PC-3 (cell line): ENCODE measurements around the gene CTNNA2. TPM values are rescaled to one million over a fixed set of nuclear protein-coding genes. Genes with fewer than 3 reads are reported as not detected.

Experiments
- ATAC-seq: fragments of 200-7000 bp; cut with Tn5 transposase; 2 replicates; pipeline ENCODE4 v1.9.1; 2020; ENCODE audit warnings: mild to moderate bottlenecking, moderate library complexity
- BruUV-seq: library from RNA; stranded (reverse); fragments of 400-500 nt; replicated peaks from 2 replicates; lab custom pipeline; 2021; lab: Mats Ljungman, UMichigan
- CTCF ChIA-PET: fragments of 300-600 bp; sonication (Branson Sonifier 250); formaldehyde crosslinking; loops from one replicate; lab custom pipeline; 2022; ENCODE audit warnings: antibody characterized with exemption; lab: Charles Lee
- POLR2A ChIA-PET: fragments of 300-600 bp; sonication (Branson Sonifier 250); formaldehyde crosslinking; loops from one replicate; lab custom pipeline; 2022; ENCODE audit warnings: antibody characterized with exemption; ENCODE audit not compliant: unreplicated experiment; lab: Charles Lee
- DNase-seq: peaks from one replicate; pipeline ENCODE4 v3.0.0-alpha.2; 2015
- H2AFZ ChIP-seq: fragments of 300-600 bp; sonication (generic); 2 replicates; pipeline ENCODE4 v1.6.0; 2016; ENCODE audit warnings: antibody characterized with exemption, low read length
- H3F3A ChIP-seq: fragments of 300-600 bp; sonication (generic); one replicate; pipeline ENCODE4 v1.6.0; 2017; ENCODE audit warnings: antibody characterized with exemption, low read length, control low read depth, mild to moderate bottlenecking; ENCODE audit not compliant: unreplicated experiment
- H3K27ac ChIP-seq: fragments of 300-600 bp; sonication (generic); 2 replicates; pipeline ENCODE4 v1.5.1; 2016; ENCODE audit warnings: mild to moderate bottlenecking, low read length
- H3K27me3 ChIP-seq: fragments of 300-600 bp; sonication (generic); 2 replicates; pipeline ENCODE4 v1.6.1; 2016; ENCODE audit warnings: low read length, mixed read lengths
- H3K36me3 ChIP-seq: fragments of 300-600 bp; sonication (generic); 2 replicates; pipeline ENCODE4 v1.6.1; 2016; ENCODE audit warnings: low read depth, mixed run types, low read length, mixed read lengths
- H3K4me1 ChIP-seq: fragments of 300-600 bp; sonication (generic); 2 replicates; pipeline ENCODE4 v1.5.1; 2016; ENCODE audit warnings: low read length; ENCODE audit not compliant: insufficient read depth
- H3K4me2 ChIP-seq: fragments of 300-600 bp; sonication (generic); 2 replicates; pipeline ENCODE4 v1.6.0; 2016; ENCODE audit warnings: low read length
- H3K4me3 ChIP-seq: fragments of 300-600 bp; sonication (generic); 2 replicates; pipeline ENCODE4 v1.5.1; 2016; ENCODE audit warnings: mild to moderate bottlenecking, low read length, mixed read lengths
- H3K79me2 ChIP-seq: fragments of 300-600 bp; sonication (generic); 2 replicates; pipeline ENCODE4 v1.6.1; 2017; ENCODE audit warnings: low read length, mixed read lengths
- H3K9ac ChIP-seq: fragments of 300-600 bp; sonication (generic); 2 replicates; pipeline ENCODE4 v1.6.0; 2016; ENCODE audit warnings: mild to moderate bottlenecking, low read length
- H3K9me2 ChIP-seq: fragments of 300-600 bp; sonication (generic); replicated peaks from 2 replicates; pipeline ENCODE4 v1.6.1; 2016; ENCODE audit warnings: mixed run types, low read length, mixed read lengths
- H3K9me3 ChIP-seq: fragments of 300-600 bp; sonication (generic); 2 replicates; pipeline ENCODE4 v1.6.1; 2016; ENCODE audit warnings: low read length, mixed read lengths
- H4K20me1 ChIP-seq: fragments of 300-600 bp; sonication (generic); 2 replicates; pipeline ENCODE4 v1.6.1; 2016; ENCODE audit warnings: low read length, mixed read lengths
- CTCF ChIP-seq: fragments of 300-600 bp; sonication (generic); conservative IDR thresholded peaks from 2 replicates; pipeline ENCODE4 v1.5.1; 2017; ENCODE audit warnings: antibody characterized with exemption, low read depth, mild to moderate bottlenecking, low read length
- EZH2 ChIP-seq: fragments of 300-600 bp; sonication (generic); IDR thresholded peaks from one replicate; pipeline ENCODE4 v1.6.1; 2017; ENCODE audit warnings: antibody characterized with exemption, mild to moderate bottlenecking, low read length; ENCODE audit not compliant: unreplicated experiment
- EZH2phosphoT487 ChIP-seq: fragments of 300-600 bp; sonication (generic); IDR thresholded peaks from 2 replicates; pipeline ENCODE4 v1.6.1; 2018; ENCODE audit warnings: mild to moderate bottlenecking, antibody characterized with exemption, low read length, borderline replicate concordance
- intact Hi-C: fragments of 100-400 bp; cut with micrococcal nuclease; formaldehyde crosslinking; loops from 2 replicates; pipeline ENCODE4 v1.9.0; 2023
- total RNA-seq: library from RNA; depleted of rRNA; stranded (reverse); fragments of >200 nt; gene quantifications from 2 replicates; pipeline ENCODE4 v1.2.3, GENCODE V29; 2014

CTNNA2 gene
- total RNA-seq, 1 experiment from 2014 or later = not detected

- H3K27me3 ChIP-seq = no peaks in the 10 kb centered on the region
- H3K9ac ChIP-seq = no peak overlapping the region
- no peaks in the 10 kb centered on the region for H3K4me1 ChIP-seq
- H3K36me3 ChIP-seq = no peaks in the 10 kb centered on the region
- no peaks in the 10 kb centered on the region for H3K9me3 ChIP-seq
- no peaks in the 10 kb centered on the region for H4K20me1 ChIP-seq
- CTCF ChIA-PET = no interaction called here
- no TSS peak for BruUV-seq
- no peak for TF ChIP-seq EZH2
- TF ChIP-seq CTCF = no peak
- TF ChIP-seq EZH2phosphoT487 = no peak
- H2AFZ ChIP-seq = no peak overlapping the region
- no peaks in the 10 kb centered on the region for H3K9me2 ChIP-seq
- H3K4me2 ChIP-seq = no peak overlapping the region
- POLR2A ChIA-PET = no interaction called here
- no peak overlapping the region for H3K27ac ChIP-seq
- ATAC-seq (no peak), DNase-seq (no peak)
- no peaks in the 10 kb centered on the region for H3F3A ChIP-seq
- no peak overlapping the region for H3K4me3 ChIP-seq
- intact Hi-C loops = no loop called here
- H3K79me2 ChIP-seq = no peaks in the 10 kb centered on the region
Measured at GRCh38 chr2:80247339-80247738, 734.5 kb downstream of the CTNNA2 start.

DNA sequence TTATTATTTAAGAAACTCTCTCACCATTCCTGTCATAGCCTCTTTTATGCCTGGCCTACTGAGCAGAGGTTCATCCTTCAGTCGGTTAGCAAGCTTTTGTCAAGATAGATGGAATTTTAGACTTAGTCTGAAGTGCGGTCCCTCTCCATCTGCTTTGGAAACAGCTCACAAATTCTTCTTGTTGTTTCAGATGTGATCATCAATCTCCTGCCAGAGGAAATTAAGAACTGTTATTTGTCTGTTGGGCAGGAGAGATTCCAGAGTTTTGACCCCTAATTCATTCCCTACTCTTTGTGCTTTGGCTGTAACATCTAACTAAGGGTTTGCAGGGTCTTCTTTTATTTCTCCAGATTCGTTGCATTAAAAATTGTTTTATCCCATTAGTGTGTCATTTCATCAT is 735.3 kb downstream of the CTNNA2 start:
- Histone ChIP-seq H3K9me3 (no peaks in the 10 kb centered on the region), H3K9me2 (no peaks in the 10 kb centered on the region), H3K4me2 (no peak overlapping the region), H3K27me3 (no peaks in the 10 kb centered on the region), H3K4me3 (no peak overlapping the region), H3F3A (no peaks in the 10 kb centered on the region), H3K4me1 (no peaks in the 10 kb centered on the region), H3K36me3 (no peaks in the 10 kb centered on the region), H3K79me2 (no peaks in the 10 kb centered on the region), H2AFZ (no peak overlapping the region), H3K27ac (no peak overlapping the region), H3K9ac (no peak overlapping the region), H4K20me1 (no peaks in the 10 kb centered on the region)
- intact Hi-C loops = no loop called here
- no TSS peak for BruUV-seq
- TF ChIP-seq CTCF = no peak
- ATAC-seq (no peak), DNase-seq (no peak)
- POLR2A ChIA-PET = no interaction called here
- CTCF ChIA-PET = no interaction called here

GRCh38 chr2:80252294-80252986 is 739.6 kb downstream of the CTNNA2 start:
- DNase-seq (no peak), ATAC-seq (no peak)
- Histone ChIP-seq H3K4me2 (no peak overlapping the region), H3K4me1 (no peaks in the 10 kb centered on the region), H2AFZ (no peak overlapping the region), H3K36me3 (no peaks in the 10 kb centered on the region), H3K9me3 (no peaks in the 10 kb centered on the region), H3K9ac (no peak overlapping the region), H3F3A (no peaks in the 10 kb centered on the region), H3K27me3 (no peaks in the 10 kb centered on the region), H3K27ac (no peak overlapping the region), H3K4me3 (no peak overlapping the region), H3K79me2 (no peaks in the 10 kb centered on the region), H3K9me2 (no peaks in the 10 kb centered on the region), H4K20me1 (no peaks in the 10 kb centered on the region)
- CTCF ChIA-PET = no interaction called here
- intact Hi-C loops = no loop called here
- BruUV-seq = no TSS peak
- no peak for TF ChIP-seq CTCF
- no peak for TF ChIP-seq EZH2
- no peak for TF ChIP-seq EZH2phosphoT487
- POLR2A ChIA-PET = no interaction called here
